Measurements from ENCODE around the gene FAU. TPM values are rescaled to one million over a fixed set of nuclear protein-coding genes. Genes with fewer than 3 reads are reported as not detected.
"Not testable (repeated sequence)": the region's sequence is repeated elsewhere in the genome, so short reads cannot be mapped to it uniquely, and the experiment has no call there.

FAU gene
- total and polyA plus RNA-seq, 4 experiments from 2014 or later, result 913 to 1,690 (median 1,294) TPM

DNA sequence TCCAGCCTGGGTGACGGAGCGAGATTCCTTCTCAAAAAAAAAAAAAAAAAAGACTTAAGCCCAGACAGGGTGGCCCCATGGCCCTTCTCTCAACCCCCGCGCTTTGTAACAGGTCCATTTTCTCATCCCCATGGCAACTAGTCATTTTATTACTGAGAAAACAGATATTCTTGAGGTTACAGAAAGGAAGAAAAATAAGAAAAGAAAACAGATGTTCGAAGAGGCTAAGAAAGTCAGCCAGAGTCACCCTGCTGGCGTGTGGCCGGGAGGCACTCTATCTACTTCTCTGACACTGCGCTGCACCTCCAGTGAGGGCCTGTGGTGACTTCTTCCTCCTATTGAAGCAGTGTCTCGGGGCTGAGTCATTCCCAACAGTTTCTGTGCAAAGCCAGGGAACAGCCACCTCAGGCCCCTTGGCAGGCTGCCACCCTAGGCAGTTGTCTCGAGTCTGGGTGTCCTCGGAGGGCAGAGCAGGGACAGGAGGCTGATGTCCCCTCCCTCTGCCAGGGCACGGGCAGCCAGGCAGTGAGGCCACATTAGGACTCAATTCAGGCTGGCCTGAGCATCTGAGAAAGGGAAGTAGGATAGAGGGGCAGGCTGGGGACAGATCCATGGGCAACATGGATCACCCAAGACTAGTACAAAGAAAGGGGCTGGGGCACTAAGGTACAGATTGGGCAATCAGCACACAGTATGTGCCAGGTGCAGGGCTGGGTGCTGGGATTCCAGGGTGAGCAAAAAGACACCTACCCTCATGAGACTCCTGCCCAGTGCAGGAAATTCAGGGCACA lies 28.8 kb upstream of the FAU start:
- H3K36me3 Mint-ChIP-seq, result no peaks in the 10 kb centered on the region
- POLR2A ChIA-PET (ENCODE audit: partially characterized antibody), result no interaction called here
- peaks cover 0 to 4% (median 0%) of the 10 kb centered on the region in 8 donors for H3K9me3 Mint-ChIP-seq
- intact Hi-C loops (cut with micrococcal nuclease), result no loop called here
- H3K4me3 Mint-ChIP-seq, result no peak overlapping the region
- peaks cover 0 to 4% (median 1%) of the 10 kb centered on the region in 4 donors for H3K4me1 Mint-ChIP-seq
- CTCF ChIA-PET (ENCODE audit: partially characterized antibody), result no interaction called here
- H3K27ac Mint-ChIP-seq, result peak overlapping the region in 2 of 7 donors; percentile 10 to 65
- Histone ChIP-seq H3K9me3 (ENCODE audit: control insufficient read depth in 1 of 2, low read length in 2 of 2) (no peaks in the 10 kb centered on the region), H3K27ac (ENCODE audit: low read depth, low read length) (no peak overlapping the region), H3K27me3 (ENCODE audit: insufficient read depth, low read length) (no peaks in the 10 kb centered on the region), H3K4me1 (ENCODE audit: insufficient read depth, low read length) (no peaks in the 10 kb centered on the region), H3K36me3 (ENCODE audit: insufficient read depth, low read length) (no peaks in the 10 kb centered on the region), H3K4me3 (ENCODE audit: low read length in 2 of 2) (no peak overlapping the region)
- DNase-seq, result no peak
- no peaks in the 10 kb centered on the region for H3K27me3 Mint-ChIP-seq

DNA sequence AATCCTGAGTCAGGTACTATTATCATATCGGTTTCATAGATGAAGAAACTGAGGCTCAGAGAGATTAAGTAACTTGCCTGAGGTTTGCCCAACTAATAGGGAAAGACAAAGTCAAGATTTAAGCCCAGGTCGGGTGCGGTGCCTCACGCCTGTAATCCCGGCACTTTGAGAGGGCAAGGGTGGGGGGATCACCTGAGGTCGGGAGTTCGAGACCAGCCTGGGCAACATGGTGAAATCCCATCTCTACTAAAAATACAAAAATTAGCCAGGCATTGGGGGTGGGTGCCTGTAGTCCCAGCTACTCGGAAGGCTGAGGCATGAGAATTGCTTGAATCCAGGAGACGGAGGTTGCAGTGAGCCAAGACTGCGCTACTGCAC lies 28.2 kb upstream of the FAU start:
- H3K4me3 ChIP-seq (ENCODE audit: low read length in 2 of 2); DNase-seq; H3K4me1 Mint-ChIP-seq; H3K27ac Mint-ChIP-seq; intact Hi-C loops (cut with micrococcal nuclease); H3K4me3 Mint-ChIP-seq; CTCF ChIA-PET (ENCODE audit: partially characterized antibody); H3K36me3 Mint-ChIP-seq; H3K9me3 ChIP-seq (ENCODE audit: control insufficient read depth in 1 of 2, low read length in 2 of 2); H3K27me3 Mint-ChIP-seq; H3K27me3 ChIP-seq (ENCODE audit: insufficient read depth, low read length); POLR2A ChIA-PET (ENCODE audit: partially characterized antibody); H3K9me3 Mint-ChIP-seq; H3K27ac ChIP-seq (ENCODE audit: low read depth, low read length); H3K36me3 ChIP-seq (ENCODE audit: insufficient read depth, low read length); H3K4me1 ChIP-seq (ENCODE audit: insufficient read depth, low read length): not testable (repeated sequence)

DNA sequence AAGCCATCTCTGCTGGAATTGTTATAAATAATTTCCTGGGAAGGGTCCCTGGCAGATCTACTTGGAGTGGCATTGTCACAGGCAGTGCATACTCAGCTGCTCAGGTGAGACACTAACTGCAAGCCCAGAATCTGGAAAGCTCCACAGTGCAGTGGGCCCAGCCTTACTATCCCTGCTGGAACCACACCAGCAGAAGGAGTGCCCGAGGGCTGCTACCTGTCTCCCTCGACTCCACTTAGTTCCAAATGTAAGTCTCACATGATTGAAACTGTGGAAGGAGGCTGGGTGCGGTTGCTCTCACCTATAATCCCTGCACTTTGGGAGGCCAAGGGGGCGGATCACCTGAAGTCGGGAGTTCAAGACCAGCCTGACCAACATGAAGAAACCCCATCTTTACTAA lies 26.7 kb upstream of the FAU start:
- Mint-ChIP-seq H3K4me3 (no peak overlapping the region), H3K4me1 (peaks cover 0 to 4% (median 1%) of the 10 kb centered on the region in 4 donors), H3K27ac (no peak overlapping the region), H3K27me3 (peaks cover 0 to 2% of the 10 kb centered on the region in 2 donors), H3K36me3 (no peaks in the 10 kb centered on the region), H3K9me3 (peaks cover 0 to 4% (median 0%) of the 10 kb centered on the region in 8 donors)
- no peak for DNase-seq
- Histone ChIP-seq H3K27me3 (ENCODE audit: insufficient read depth, low read length) (no peaks in the 10 kb centered on the region), H3K4me1 (ENCODE audit: insufficient read depth, low read length) (no peaks in the 10 kb centered on the region), H3K9me3 (ENCODE audit: control insufficient read depth in 1 of 2, low read length in 2 of 2) (no peaks in the 10 kb centered on the region), H3K36me3 (ENCODE audit: insufficient read depth, low read length) (no peaks in the 10 kb centered on the region), H3K27ac (ENCODE audit: low read depth, low read length) (no peak overlapping the region), H3K4me3 (ENCODE audit: low read length in 2 of 2) (no peak overlapping the region)
- ChIA-PET POLR2A (ENCODE audit: partially characterized antibody) (no interaction called here), CTCF (ENCODE audit: partially characterized antibody) (interaction anchor here (0.7 kb wide), 1 partner anchor 73 kb away, joined by 3 read pairs; no protein-coding TSS in a partner anchor)
- intact Hi-C loops (cut with micrococcal nuclease), result no loop called here

DNA sequence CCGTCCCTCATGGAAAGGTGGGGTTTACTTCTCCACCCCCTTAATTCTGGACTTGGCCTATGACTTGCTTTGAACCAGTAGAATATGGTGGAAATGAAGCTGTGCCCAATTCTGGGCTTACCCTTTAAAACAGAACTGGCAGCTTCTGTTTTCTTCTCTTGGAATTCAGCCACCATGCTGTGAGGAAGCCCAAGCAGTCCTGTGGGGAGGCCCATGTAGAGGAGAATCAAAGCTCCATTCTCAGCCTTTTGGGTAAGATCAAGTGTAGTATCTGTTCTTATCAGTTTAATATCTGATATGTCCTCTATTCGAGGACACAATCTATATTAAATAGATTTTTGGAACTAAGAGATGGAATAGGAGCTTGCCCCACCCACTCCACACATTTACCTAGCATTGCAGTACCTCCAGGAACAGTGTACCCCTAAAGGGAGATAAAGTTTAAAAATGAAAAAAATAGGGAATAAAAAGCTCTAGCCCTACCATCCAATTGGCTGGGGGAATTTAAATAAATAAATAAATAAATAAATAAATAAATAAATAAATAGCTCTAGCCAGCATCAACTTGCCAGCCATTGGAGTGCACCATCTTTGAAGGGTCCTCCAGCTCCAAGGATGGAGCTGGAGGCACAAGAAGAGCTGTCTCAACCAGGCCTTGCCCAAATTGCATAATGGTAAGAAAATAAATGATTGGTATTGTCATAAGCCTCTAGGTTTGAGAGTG lies 25.6 kb upstream of the FAU start:
- CTCF ChIA-PET (ENCODE audit: partially characterized antibody), result no interaction called here
- POLR2A ChIA-PET (ENCODE audit: partially characterized antibody), result interaction anchor here (0.9 kb wide), 1 partner anchor 13 kb away, joined by 6 read pairs; the partner anchor contains the start of gene SYVN1
- no peak overlapping the region for H3K4me3 Mint-ChIP-seq

DNA sequence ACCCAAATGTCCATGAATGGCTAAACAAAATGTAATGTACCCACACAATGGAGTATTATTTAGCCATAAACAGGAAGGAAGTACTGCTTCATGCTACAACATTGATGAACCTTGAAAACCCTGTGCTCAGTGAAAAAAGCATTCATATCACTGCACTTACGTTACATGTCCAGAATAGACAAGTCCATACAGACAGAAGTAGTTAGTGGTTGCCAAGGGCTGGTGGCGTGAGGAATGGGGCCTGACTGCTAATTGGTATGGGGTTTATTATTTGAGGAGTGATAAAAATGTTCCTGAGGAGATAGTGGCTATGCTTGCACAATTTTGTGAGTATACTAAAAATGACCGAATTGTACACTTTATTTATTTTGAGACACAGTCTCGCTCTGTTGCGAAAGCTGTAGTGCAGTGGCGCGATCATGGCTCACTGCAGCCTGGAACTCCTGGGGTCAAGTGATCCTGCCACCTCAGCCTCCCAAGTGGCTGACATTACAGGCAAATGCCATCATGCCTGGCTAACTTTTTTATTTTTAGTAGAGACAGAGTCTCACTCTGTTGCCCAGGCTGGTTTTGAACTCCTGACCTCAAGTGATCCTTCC lies 20.1 kb upstream of the FAU start:
- POLR2A ChIA-PET (ENCODE audit: partially characterized antibody), result no interaction called here
- intact Hi-C loops (cut with micrococcal nuclease), result no loop called here
- no peak overlapping the region for H3K4me3 ChIP-seq (ENCODE audit: low read length in 2 of 2)
- Mint-ChIP-seq H3K9me3 (no peaks in the 10 kb centered on the region), H3K27ac (no peak overlapping the region), H3K27me3 (peaks cover 3 to 4% of the 10 kb centered on the region in 2 donors), H3K36me3 (no peaks in the 10 kb centered on the region), H3K4me1 (peaks cover 0 to 6% (median 4%) of the 10 kb centered on the region in 4 donors), H3K4me3 (no peak overlapping the region)
- no peaks in the 10 kb centered on the region for H3K27me3 ChIP-seq (ENCODE audit: insufficient read depth, low read length)
- no peak for DNase-seq
- H3K4me1 ChIP-seq (ENCODE audit: insufficient read depth, low read length), result no peaks in the 10 kb centered on the region
- no peaks in the 10 kb centered on the region for H3K36me3 ChIP-seq (ENCODE audit: insufficient read depth, low read length)
- no peaks in the 10 kb centered on the region for H3K9me3 ChIP-seq (ENCODE audit: control insufficient read depth in 1 of 2, low read length in 2 of 2)
- H3K27ac ChIP-seq (ENCODE audit: low read depth, low read length), result no peak overlapping the region
- CTCF ChIA-PET (ENCODE audit: partially characterized antibody), result interaction anchor here (1.4 kb wide), 1 partner anchor 33 kb away, joined by 3 read pairs; no protein-coding TSS in a partner anchor

More for the DNA sequence above, 25.6 kb upstream of the FAU start:
- Histone ChIP-seq H3K27me3 (ENCODE audit: insufficient read depth, low read length) (no peaks in the 10 kb centered on the region), H3K27ac (ENCODE audit: low read depth, low read length) (no peak overlapping the region), H3K4me3 (ENCODE audit: low read length in 2 of 2) (no peak overlapping the region), H3K36me3 (ENCODE audit: insufficient read depth, low read length) (no peaks in the 10 kb centered on the region), H3K9me3 (ENCODE audit: control insufficient read depth in 1 of 2, low read length in 2 of 2) (no peaks in the 10 kb centered on the region), H3K4me1 (ENCODE audit: insufficient read depth, low read length) (no peaks in the 10 kb centered on the region)
- intact Hi-C loops (cut with micrococcal nuclease), result no loop called here
- no peak for DNase-seq
- peaks cover 0 to 4% (median 0%) of the 10 kb centered on the region in 8 donors for H3K9me3 Mint-ChIP-seq
- H3K27ac Mint-ChIP-seq, result no peak overlapping the region
- H3K4me1 Mint-ChIP-seq, result peaks cover 0 to 4% (median 1%) of the 10 kb centered on the region in 4 donors
- peaks cover 1 to 2% of the 10 kb centered on the region in 2 donors for H3K27me3 Mint-ChIP-seq
- no peaks in the 10 kb centered on the region for H3K36me3 Mint-ChIP-seq

DNA sequence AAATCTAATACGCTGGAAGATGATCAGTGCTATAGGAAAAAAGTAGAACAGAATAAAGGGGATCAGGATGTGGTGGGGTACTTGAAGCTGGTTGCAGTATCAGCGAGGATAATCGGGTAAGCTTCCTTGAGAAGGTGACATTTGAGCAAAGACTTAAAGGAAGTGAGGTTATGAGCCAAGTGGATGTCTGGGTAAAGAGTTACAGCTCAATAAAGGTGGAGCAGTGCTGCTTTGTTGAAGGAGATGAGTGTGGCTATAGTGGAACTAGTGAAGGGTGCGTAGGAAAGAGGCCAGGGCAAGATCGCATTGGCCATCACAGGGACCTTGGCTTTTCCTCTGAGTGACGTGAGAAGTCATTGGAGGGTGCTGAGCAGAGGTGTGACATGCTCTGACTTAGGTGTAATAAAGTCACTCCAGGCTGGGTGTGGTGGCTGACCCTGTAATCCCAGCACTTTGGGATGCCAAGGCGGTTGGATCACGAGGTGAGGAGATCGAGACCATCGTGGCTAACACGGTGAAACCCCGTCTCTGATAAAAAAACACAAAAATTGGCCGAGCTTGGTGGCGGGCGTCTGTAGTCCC lies 14.7 kb upstream of the FAU start:
- Histone ChIP-seq H3K27me3 (ENCODE audit: insufficient read depth, low read length) (no peaks in the 10 kb centered on the region), H3K36me3 (ENCODE audit: insufficient read depth, low read length) (peaks cover 12% of the 10 kb centered on the region), H3K4me1 (ENCODE audit: insufficient read depth, low read length) (peaks cover 30% of the 10 kb centered on the region), H3K4me3 (ENCODE audit: low read length in 2 of 2) (no peak overlapping the region), H3K27ac (ENCODE audit: low read depth, low read length) (peak overlapping the region; percentile 99), H3K9me3 (ENCODE audit: control insufficient read depth in 1 of 2, low read length in 2 of 2) (no peaks in the 10 kb centered on the region)
- POLR2A ChIA-PET (ENCODE audit: partially characterized antibody), result interaction anchor here (1.9 to 7.5 kb wide), 3 partner anchors 15 to 358 kb away, joined by 11 to 251 read pairs (median 45); partner anchors contain the start of genes CAPN1, FAU, MRPL49 and SF1
- Mint-ChIP-seq H3K9me3 (no peaks in the 10 kb centered on the region), H3K27me3 (peaks cover 0 to 2% of the 10 kb centered on the region in 2 donors), H3K4me1 (peaks cover 23 to 48% (median 33%) of the 10 kb centered on the region in 4 donors), H3K36me3 (peaks cover 0 to 31% of the 10 kb centered on the region in 2 donors), H3K27ac (peak overlapping the region; percentile 66 to 100 (median 96)), H3K4me3 (peak overlapping the region in 4 of 8 donors; percentile 71 to 82 (median 74))
- intact Hi-C loops (cut with micrococcal nuclease), result loop anchor here (10.0 kb wide), 1 partner anchor 718 kb away; the partner anchor contains the start of gene CFL1
- DNase-seq, result no peak
- CTCF ChIA-PET (ENCODE audit: partially characterized antibody), result interaction anchor here (1.3 to 3.5 kb wide), 3 partner anchors 15 to 178 kb away, joined by 3 to 23 read pairs (median 9); partner anchors contain the start of genes CDC42EP2, FAU, MRPL49 and ZNHIT2

All from CD4-positive, alpha-beta memory T cell (primary cell).